SKM-1 treated with dmso at 0.1 percent for 144 hours (cell line): ENCODE data around the gene PPFIA4.

ENCODE experiments used
- DNase-seq: peaks from one replicate; lab custom pipeline; 2025; ENCODE audit not compliant: unreplicated experiment; lab: John Stamatoyannopoulos, UW

Gene PPFIA4

GRCh38 chr1:203126866-203127665 is 100.8 kb downstream of the PPFIA4 start:
- no peak for DNase-seq

- DNase-seq: peak; percentile 11
These were observed 101.6 kb downstream of the PPFIA4 start, which contains the start of gene ADORA1 for GRCh38 chr1:203127666-203128430. Gene ADORA1, plus strand, starts transcription at chr1:203127726. Its CDS starts 1,116 bp downstream, at chr1:203128842.

GRCh38 chr1:203128431-203128715 is 102.1 kb downstream of the PPFIA4 start:
- DNase-seq: no peak
